Adrenal gland (tissue), 5 donors: ENCODE data around the gene SEMA3F.

ENCODE experiments used
- CTCF ChIP-seq, 6 experiments: fragments of 450-650 bp in 4 of 6; fragments of 200-600 bp in 2 of 6; sonication (generic) in 1 of 6; IDR thresholded peaks; 1 replicate in 5 of 6; 2 replicates in 1 of 6; pipeline versions ENCODE4 v1.5.1 to v1.8.0; 2016 to 2021; ENCODE audit warnings: antibody characterized with exemption in 6 of 6, mild to moderate bottlenecking in 2 of 6, moderate library complexity in 1 of 6
- POLR2A ChIP-seq, 2 donors: fragments of 450-650 bp; IDR thresholded peaks; one replicate each; pipeline ENCODE4 v1.6.1; 2017; ENCODE audit warnings: antibody characterized with exemption in 2 of 2, mild to moderate bottlenecking in 2 of 2, moderate library complexity in 1 of 2
- donor health status: DM: no; HTN: no; CAD: no.

GRCh38 chr3:50185230-50185629, 30.1 kb downstream of the SEMA3F start:
- TF ChIP-seq CTCF (IDR thresholded peaks at IDR 0.05) (no peak), POLR2A (IDR thresholded peaks at IDR 0.05) (no peak)
